CD4-positive, alpha-beta T cell treated with Interleukin-4 for 4 hours (primary cell): ENCODE measurements around the gene ENO1.
"Not testable (repeated sequence)": the region's sequence is repeated elsewhere in the genome, so short reads cannot be mapped to it uniquely, and the experiment has no call there.

Source experiments
- DNase-seq: peaks from one replicate; pipeline ENCODE4 v3.0.0-alpha.2; 2020

The ENO1 gene

GRCh38 chr1:8841395-8841794 lies 37.1 kb downstream of the ENO1 start:
- DNase-seq, result no peak

- DNase-seq, result no peak
These were observed 38.5 kb downstream of the ENO1 start for GRCh38 chr1:8839990-8840389.

GRCh38 chr1:8835941-8836643 lies 42.4 kb downstream of the ENO1 start:
- no peak for DNase-seq

GRCh38 chr1:8831340-8831739 lies 47.1 kb downstream of the ENO1 start:
- DNase-seq, result no peak

GRCh38 chr1:8830732-8831131 lies 47.8 kb downstream of the ENO1 start:
- DNase-seq, result not testable (repeated sequence)

- DNase-seq, result no peak
These were observed 52.5 kb downstream of the ENO1 start for GRCh38 chr1:8825985-8826481.

- no peak for DNase-seq
These were observed 55.2 kb downstream of the ENO1 start for GRCh38 chr1:8823295-8823664.

GRCh38 chr1:8822373-8823294 lies 55.9 kb downstream of the ENO1 start:
- DNase-seq, result no peak

GRCh38 chr1:8821084-8821483 lies 57.4 kb downstream of the ENO1 start:
- no peak for DNase-seq

- DNase-seq, result not testable (repeated sequence)
These were observed 59.7 kb downstream of the ENO1 start for GRCh38 chr1:8818789-8819188.

- peak; percentile 37 for DNase-seq
These were observed 60.1 kb downstream of the ENO1 start for GRCh38 chr1:8818325-8818775.

GRCh38 chr1:8817412-8818324 lies 60.8 kb downstream of the ENO1 start, which contains the start of gene RERE:
Gene RERE (minus strand): TSS chr1:8817640.
- peak; percentile 95 for DNase-seq

- no peak for DNase-seq
These were observed 61.6 kb downstream of the ENO1 start for GRCh38 chr1:8816831-8817411.

- no peak for DNase-seq
These were observed 62.2 kb downstream of the ENO1 start for GRCh38 chr1:8816264-8816663.

- no peak for DNase-seq
These were observed 62.8 kb downstream of the ENO1 start for GRCh38 chr1:8815582-8816151.

GRCh38 chr1:8814865-8815264 lies 63.6 kb downstream of the ENO1 start:
- DNase-seq, result no peak

GRCh38 chr1:8813991-8814390 lies 64.5 kb downstream of the ENO1 start:
- DNase-seq, result no peak

GRCh38 chr1:8813016-8813763 lies 65.3 kb downstream of the ENO1 start:
- DNase-seq, result no peak

- DNase-seq, result no peak
These were observed 66.4 kb downstream of the ENO1 start for GRCh38 chr1:8812081-8812480.
